Thyroid gland (tissue), 4 donors: ENCODE measurements around the gene NAV3. TPM values are rescaled to one million over a fixed set of nuclear protein-coding genes. Genes with fewer than 3 reads are reported as not detected.

Source experiments
- DNase-seq, 2 donors: peaks; one replicate each; pipeline ENCODE4 v3.0.0-alpha.2; 2019
- H3K27ac ChIP-seq, 3 donors: fragments of 200-600 bp; sonication (generic); 1 replicate in 2 of 3; 2 replicates in 1 of 3; pipeline ENCODE4 v1.5.1; 2016 to 2019; ENCODE audit warnings: mild to moderate bottlenecking in 1 of 3, moderate library complexity in 1 of 3
- H3K27me3 ChIP-seq: fragments of 200-600 bp; sonication (generic); one replicate; pipeline ENCODE4 v1.5.1; 2019
- H3K36me3 ChIP-seq, 2 donors: fragments of 200-600 bp; sonication (generic); one replicate each; pipeline ENCODE4 v1.5.1; 2016 to 2019
- H3K4me1 ChIP-seq, 2 donors: fragments of 200-600 bp; sonication (generic); one replicate each; pipeline ENCODE4 v1.5.1; 2017 to 2019
- H3K4me3 ChIP-seq, 3 donors: fragments of 200-600 bp; sonication (generic); replicated peaks in 1 of 3; 1 replicate in 2 of 3; 2 replicates in 1 of 3; pipeline ENCODE4 v1.5.1; 2016; ENCODE audit warnings: mild to moderate bottlenecking in 1 of 3
- H3K9me3 ChIP-seq: fragments of 200-600 bp; sonication (generic); one replicate; pipeline ENCODE4 v1.5.1; 2017
- CTCF ChIP-seq, 6 experiments: fragments of 200-600 bp in 3 of 6; fragments of 450-650 bp in 3 of 6; sonication (generic) in 3 of 6; IDR thresholded peaks; one replicate each; pipeline ENCODE4 v1.5.1; 2016 to 2019; ENCODE audit warnings: antibody characterized with exemption in 6 of 6, mild to moderate bottlenecking in 2 of 6, inconsistent platforms in 1 of 6, moderate library complexity in 1 of 6
- POLR2A ChIP-seq, 2 donors: fragments of 450-650 bp; IDR thresholded peaks; one replicate each; pipeline ENCODE4 v1.6.1; 2017; ENCODE audit warnings: antibody characterized with exemption in 2 of 2, mild to moderate bottlenecking in 2 of 2, moderate library complexity in 1 of 2
- whole genome bisulfite sequencing, 2 donors: methylation state at CpG; one replicate each; pipeline ENCODE4 v1.1.5; 2017; 5-methylcytosine and 5-hydroxymethylcytosine counted together
- intact Hi-C: fragments of 100-400 bp; cut with DNase I; formaldehyde crosslinking; loops from one replicate; pipeline ENCODE4 v1.15.1; 2023
- total RNA-seq, 4 donors: library from RNA; depleted of rRNA; stranded (reverse); fragments of >200 nt; gene quantifications; one replicate each; pipeline ENCODE4 v1.2.3, GENCODE V29; 2016

NAV3 gene
- total RNA-seq, 4 donors from 2014 or later: 5.7 to 21.9 (median 7.6) TPM

DNA sequence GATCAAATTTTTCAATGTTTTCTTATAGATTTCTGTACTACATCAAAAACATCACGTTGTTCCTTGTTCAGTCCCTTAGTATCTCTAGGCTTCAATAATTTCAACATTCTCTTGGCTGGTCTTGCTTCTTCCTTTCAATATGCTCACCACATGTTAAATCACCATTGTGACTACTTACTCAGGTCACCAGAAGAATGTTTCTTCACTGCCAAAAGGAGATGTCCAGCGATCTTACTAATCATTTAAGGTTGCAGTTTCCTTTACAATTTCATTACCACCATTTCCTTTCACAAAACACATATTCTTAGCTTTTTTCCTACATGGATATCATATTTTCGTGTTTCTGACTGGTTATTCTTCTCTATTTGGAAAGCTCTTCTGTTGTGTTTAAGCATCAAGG is 363.8 kb downstream of the NAV3 start:
- 73 to 82% methylated on average over 3 of the region's 3 CpGs for WGBS, 2 donors
- no peak overlapping the region for H3K27ac ChIP-seq
- intact Hi-C loops: no loop called here
- no peaks in the 10 kb centered on the region for H3K9me3 ChIP-seq
- no peak overlapping the region for H3K4me3 ChIP-seq
- H3K4me1 ChIP-seq: no peaks in the 10 kb centered on the region
- no peaks in the 10 kb centered on the region for H3K27me3 ChIP-seq
- DNase-seq: no peak
- no peaks in the 10 kb centered on the region for H3K36me3 ChIP-seq
- TF ChIP-seq CTCF (IDR thresholded peaks at IDR 0.05): no peak
- TF ChIP-seq POLR2A (IDR thresholded peaks at IDR 0.05): no peak

DNA sequence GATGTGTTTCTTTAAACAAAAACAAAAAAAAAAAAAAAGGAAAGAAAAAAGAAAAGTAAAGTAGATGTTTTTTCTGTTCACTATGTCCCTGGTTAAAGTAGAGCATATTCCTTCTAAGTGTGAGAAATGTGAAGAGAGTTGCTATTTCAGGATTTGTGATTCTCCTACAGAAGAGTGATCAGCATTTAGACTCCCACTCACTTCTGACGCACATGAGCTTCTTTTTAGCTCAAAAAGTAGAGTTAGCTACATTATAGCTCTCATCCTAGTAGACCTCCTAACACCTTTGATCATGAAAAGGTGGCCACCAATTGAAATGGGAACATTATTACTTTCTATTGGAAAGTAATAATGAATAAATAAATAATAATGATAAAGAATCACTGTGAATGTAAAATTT is 368.2 kb downstream of the NAV3 start:
- H3K36me3 ChIP-seq: no peaks in the 10 kb centered on the region
- no peak for TF ChIP-seq CTCF (IDR thresholded peaks at IDR 0.05)
- no peak for TF ChIP-seq POLR2A (IDR thresholded peaks at IDR 0.05)
- DNase-seq: no peak
- no peaks in the 10 kb centered on the region for H3K4me1 ChIP-seq
- no peaks in the 10 kb centered on the region for H3K9me3 ChIP-seq
- no peak overlapping the region for H3K4me3 ChIP-seq
- H3K27ac ChIP-seq: no peak overlapping the region
- intact Hi-C loops: no loop called here
- H3K27me3 ChIP-seq: no peaks in the 10 kb centered on the region
- 84 to 88% methylated on average over 1 of the region's 1 CpG for WGBS, 2 donors

GRCh38 chr12:78199926-78200325 is 369.2 kb downstream of the NAV3 start:
- no peaks in the 10 kb centered on the region for H3K4me1 ChIP-seq
- intact Hi-C loops: no loop called here
- TF ChIP-seq CTCF (IDR thresholded peaks at IDR 0.05) (no peak), POLR2A (IDR thresholded peaks at IDR 0.05) (no peak)

GRCh38 chr12:78204926-78205325 is 374.2 kb downstream of the NAV3 start:
- Histone ChIP-seq H3K27me3 (no peaks in the 10 kb centered on the region), H3K4me1 (no peaks in the 10 kb centered on the region), H3K9me3 (no peaks in the 10 kb centered on the region), H3K4me3 (no peak overlapping the region), H3K27ac (no peak overlapping the region), H3K36me3 (no peaks in the 10 kb centered on the region)
- DNase-seq: no peak
- TF ChIP-seq POLR2A (IDR thresholded peaks at IDR 0.05) (no peak), CTCF (IDR thresholded peaks at IDR 0.05) (no peak)
- 84 to 91% methylated on average over 4 of the region's 4 CpGs for WGBS, 2 donors
- intact Hi-C loops: no loop called here

More at GRCh38 chr12:78199926-78200325, 369.2 kb downstream of the NAV3 start:
- Histone ChIP-seq H3K27me3 (no peaks in the 10 kb centered on the region), H3K9me3 (no peaks in the 10 kb centered on the region), H3K27ac (no peak overlapping the region), H3K36me3 (no peaks in the 10 kb centered on the region), H3K4me3 (no peak overlapping the region)
- 79 to 88% methylated on average over 1 of the region's 1 CpG for WGBS, 2 donors
- DNase-seq: no peak

DNA sequence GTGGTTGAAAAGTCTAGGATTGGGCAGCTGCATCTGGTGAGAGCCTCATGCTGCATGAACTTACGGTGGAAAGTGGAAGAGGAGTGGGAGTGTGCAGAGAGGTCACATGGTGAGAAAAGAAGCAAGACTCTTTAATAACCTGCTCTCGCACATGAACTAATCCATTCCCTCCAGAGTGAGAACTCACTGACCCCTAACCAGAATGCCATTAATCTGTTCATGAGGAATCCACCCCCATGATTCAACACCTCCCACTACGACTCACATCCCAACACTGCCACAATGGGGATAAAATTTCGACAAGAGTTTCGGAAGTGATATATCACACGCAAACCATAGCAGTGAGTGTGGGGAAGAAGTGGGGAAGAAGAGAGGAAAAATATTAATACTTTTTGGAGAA is 377.4 kb downstream of the NAV3 start:
- H3K4me1 ChIP-seq: no peaks in the 10 kb centered on the region
- H3K27ac ChIP-seq: no peak overlapping the region
- no peaks in the 10 kb centered on the region for H3K36me3 ChIP-seq
- no peaks in the 10 kb centered on the region for H3K9me3 ChIP-seq
- no peak for DNase-seq
- no peaks in the 10 kb centered on the region for H3K27me3 ChIP-seq
- no peak for TF ChIP-seq CTCF (IDR thresholded peaks at IDR 0.05)
- no peak for TF ChIP-seq POLR2A (IDR thresholded peaks at IDR 0.05)
- WGBS, 2 donors: 91 to 92% methylated on average over 6 of the region's 6 CpGs
- no peak overlapping the region for H3K4me3 ChIP-seq
- intact Hi-C loops: no loop called here
